ENCODE measurements around the gene TIMM17B. TPM values are rescaled to one million over a fixed set of nuclear protein-coding genes. Genes with fewer than 3 reads are reported as not detected.

TIMM17B gene
- total RNA-seq, 1 experiment from 2014 or later: 89.7 TPM

DNA sequence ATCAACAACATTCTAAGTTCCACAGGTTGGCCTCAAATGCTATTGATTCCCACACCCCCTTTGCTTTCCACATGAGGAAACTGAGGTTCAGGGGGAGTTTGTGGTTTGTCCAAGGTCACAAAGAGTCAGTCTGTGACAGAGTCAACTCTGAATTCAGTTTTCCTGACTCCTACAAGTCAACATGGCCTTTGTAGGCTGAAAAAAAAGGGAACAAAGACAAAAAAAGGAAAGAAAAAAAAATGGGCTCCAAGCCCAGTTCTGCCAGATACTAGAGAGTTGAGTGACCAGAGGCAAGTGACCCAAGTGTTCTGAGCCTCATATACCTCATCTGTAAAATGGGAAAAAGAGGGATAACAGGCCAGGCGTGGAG is 37.7 kb upstream of the TIMM17B start:
- H3K36me3 Mint-ChIP-seq (ENCODE audit: insufficient read depth in 1 of 3, low read depth in 3 of 3): peaks cover 38 to 64% (median 47%) of the 10 kb centered on the region in 3 experiments
- H3K4me3 Mint-ChIP-seq: no peak overlapping the region
- Histone ChIP-seq H3K14ac (ENCODE audit: insufficient read depth, low read length) (no peak overlapping the region), H2AK5ac (ENCODE audit: insufficient read length, low read length) (no peak overlapping the region), H3K79me2 (ENCODE audit: insufficient read depth, low read length) (peaks cover 3% of the 10 kb centered on the region; the same call in 1 of the 2 replicates), H3K4me2 (ENCODE audit: insufficient read depth, insufficient read length, low read length) (no peak overlapping the region), H2BK15ac (ENCODE audit: low read depth, low read length) (no peak overlapping the region), H3K23me2 (ENCODE audit: insufficient read length, low read depth, low read length, poor library complexity, severe bottlenecking) (no peaks in the 10 kb centered on the region), H2BK120ac (ENCODE audit: low read depth, low read length, poor library complexity, severe bottlenecking) (no peak overlapping the region), H3K23ac (ENCODE audit: insufficient read length, low read depth, low read length) (no peak overlapping the region), H3K9ac (ENCODE audit: extremely low read depth, insufficient read length, low read length) (no peak overlapping the region), H3K18ac (ENCODE audit: insufficient read length, low read depth, low read length) (no peak overlapping the region), H3K4ac (ENCODE audit: low read depth, low read length) (no peak overlapping the region), H3K4me1 (ENCODE audit: insufficient read depth, low read length) (peaks cover 4% of the 10 kb centered on the region; the same call in 1 of the 2 replicates), H3K9me3 (ENCODE audit: control insufficient read depth, low read depth, low read length) (no peaks in the 10 kb centered on the region), H2AFZ (ENCODE audit: low read length) (no peak overlapping the region), H3K27ac (ENCODE audit: insufficient read length, low read depth, low read length) (no peak overlapping the region), H2BK12ac (ENCODE audit: insufficient read length, low read depth, low read length) (no peak overlapping the region), H4K5ac (ENCODE audit: insufficient read length, low read depth, low read length) (no peak overlapping the region), H3K56ac (ENCODE audit: insufficient read length, low read depth, low read length) (no peak overlapping the region), H3T11ph (ENCODE audit: low read length) (no peak overlapping the region), H2BK20ac (ENCODE audit: low read depth, low read length, poor library complexity, severe bottlenecking) (no peak overlapping the region), H3K79me1 (ENCODE audit: insufficient read depth, low read depth, low read length, poor library complexity, severe bottlenecking) (no peaks in the 10 kb centered on the region), H4K91ac (ENCODE audit: insufficient read length, low read depth, low read length) (no peak overlapping the region), H4K8ac (replicated peaks; ENCODE audit: insufficient read length, low read depth, low read length) (no peak overlapping the region), H2BK5ac (ENCODE audit: insufficient read length, low read length) (no peak overlapping the region), H3K27me3 (ENCODE audit: insufficient read depth, low read length) (no peaks in the 10 kb centered on the region), H4K20me1 (ENCODE audit: control insufficient read depth, insufficient read depth, insufficient read length) (no peaks in the 10 kb centered on the region)
- peak overlapping the region in 2 of 3 experiments; percentile 27 to 52; a peak in 1 of 7 replicates for H3K27ac Mint-ChIP-seq
- no peaks in the 10 kb centered on the region; the same call in 1 of the 2 replicates for H3K27me3 Mint-ChIP-seq (ENCODE audit: low read depth)
- DNase-seq: no peak
- H3K4me1 Mint-ChIP-seq: peaks cover 13 to 27% of the 10 kb centered on the region in 2 experiments
- H3K9me3 Mint-ChIP-seq: peaks cover 64 to 69% of the 10 kb centered on the region in 2 experiments
- TF ChIP-seq, protein P1, sequence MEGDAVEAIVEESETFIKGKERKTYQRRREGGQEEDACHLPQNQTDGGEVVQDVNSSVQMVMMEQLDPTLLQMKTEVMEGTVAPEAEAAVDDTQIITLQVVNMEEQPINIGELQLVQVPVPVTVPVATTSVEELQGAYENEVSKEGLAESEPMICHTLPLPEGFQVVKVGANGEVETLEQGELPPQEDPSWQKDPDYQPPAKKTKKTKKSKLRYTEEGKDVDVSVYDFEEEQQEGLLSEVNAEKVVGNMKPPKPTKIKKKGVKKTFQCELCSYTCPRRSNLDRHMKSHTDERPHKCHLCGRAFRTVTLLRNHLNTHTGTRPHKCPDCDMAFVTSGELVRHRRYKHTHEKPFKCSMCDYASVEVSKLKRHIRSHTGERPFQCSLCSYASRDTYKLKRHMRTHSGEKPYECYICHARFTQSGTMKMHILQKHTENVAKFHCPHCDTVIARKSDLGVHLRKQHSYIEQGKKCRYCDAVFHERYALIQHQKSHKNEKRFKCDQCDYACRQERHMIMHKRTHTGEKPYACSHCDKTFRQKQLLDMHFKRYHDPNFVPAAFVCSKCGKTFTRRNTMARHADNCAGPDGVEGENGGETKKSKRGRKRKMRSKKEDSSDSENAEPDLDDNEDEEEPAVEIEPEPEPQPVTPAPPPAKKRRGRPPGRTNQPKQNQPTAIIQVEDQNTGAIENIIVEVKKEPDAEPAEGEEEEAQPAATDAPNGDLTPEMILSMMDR (conservative IDR thresholded peaks at IDR 0.05): no peak
- WGBS (ENCODE audit: extremely low coverage, insufficient read length, low lambda C conversion rate): no CpG with 5 or more reads among the region's 1 CpG
